ENCODE results near the gene CHRNA4. TPM values are rescaled to one million over a fixed set of nuclear protein-coding genes. Genes with fewer than 3 reads are reported as not detected.
"Not testable (repeated sequence)": the region's sequence is repeated elsewhere in the genome, so short reads cannot be mapped to it uniquely, and the experiment has no call there.

The CHRNA4 gene
- total RNA-seq, 1 donor from 2014 or later, result not detected

GRCh38 chr20:63350196-63350595 is 11.0 kb downstream of the CHRNA4 start:
- DNase-seq (ENCODE audit: low spot score), result no peak

- DNase-seq (ENCODE audit: low spot score), result no peak
Measured at GRCh38 chr20:63349516-63349895, 11.6 kb downstream of the CHRNA4 start.

- no peak for DNase-seq (ENCODE audit: low spot score)
Measured at GRCh38 chr20:63348828-63349515, 12.2 kb downstream of the CHRNA4 start.

GRCh38 chr20:63347950-63348827 is 13.0 kb downstream of the CHRNA4 start:
- DNase-seq (ENCODE audit: low spot score), result no peak

GRCh38 chr20:63347081-63347741 is 13.9 kb downstream of the CHRNA4 start:
- DNase-seq (ENCODE audit: low spot score), result no peak

- DNase-seq (ENCODE audit: low spot score), result no peak
Measured at GRCh38 chr20:63346131-63347080, 14.7 kb downstream of the CHRNA4 start.

- DNase-seq (ENCODE audit: low spot score), result no peak
Measured at GRCh38 chr20:63345328-63346100, 15.6 kb downstream of the CHRNA4 start.

- no peak for DNase-seq (ENCODE audit: low spot score)
Measured at GRCh38 chr20:63344616-63345327, 16.4 kb downstream of the CHRNA4 start.

- no peak for DNase-seq (ENCODE audit: low spot score)
Measured at GRCh38 chr20:63343460-63344445, 17.4 kb downstream of the CHRNA4 start.

GRCh38 chr20:63342561-63343459 is 18.3 kb downstream of the CHRNA4 start:
- DNase-seq (ENCODE audit: low spot score), result no peak

- DNase-seq (ENCODE audit: low spot score), result not testable (repeated sequence)
Measured at GRCh38 chr20:63340158-63340688, 20.9 kb downstream of the CHRNA4 start.

- DNase-seq (ENCODE audit: low spot score), result not testable (repeated sequence)
Measured at GRCh38 chr20:63339154-63340094, 21.7 kb downstream of the CHRNA4 start.

- DNase-seq (ENCODE audit: low spot score), result no peak
Measured at GRCh38 chr20:63337786-63338420, 23.2 kb downstream of the CHRNA4 start.

- no peak for DNase-seq (ENCODE audit: low spot score)
Measured at GRCh38 chr20:63336232-63336752, 24.9 kb downstream of the CHRNA4 start.

- DNase-seq (ENCODE audit: low spot score), result no peak
Measured at GRCh38 chr20:63335711-63336110, 25.4 kb downstream of the CHRNA4 start.

Data from mucosa of gallbladder (tissue), 1 donor.